Heart right ventricle (tissue), 16 donors: ENCODE measurements around the gene CDC25C. TPM values are rescaled to one million over a fixed set of nuclear protein-coding genes. Genes with fewer than 3 reads are reported as not detected.

Source experiments
- ATAC-seq, 8 donors: fragments of 200-7000 bp; cut with Tn5 transposase; one replicate each; pipeline ENCODE4 v1.9.1; 2020; ENCODE audit warnings: mild to moderate bottlenecking in 8 of 8, moderate library complexity in 8 of 8, moderate number of reproducible peaks in 1 of 8
- DNase-seq, 2 donors: peaks; one replicate each; pipeline ENCODE4 v3.0.0-alpha.2; 2020
- H3K27ac ChIP-seq, 10 donors: fragments of 200-600 bp; sonication (generic) in 2 of 10; one replicate each; pipeline versions ENCODE4 v1.5.0 to v1.8.0; 2020 to 2022; ENCODE audit warnings: mild to moderate bottlenecking in 3 of 10
- H3K27me3 ChIP-seq, 7 donors: fragments of 200-600 bp; one replicate each; pipeline ENCODE4 v1.8.0; 2021 to 2022; ENCODE audit warnings: mild to moderate bottlenecking in 2 of 7
- H3K36me3 ChIP-seq, 9 donors: fragments of 200-600 bp; sonication (generic) in 1 of 9; one replicate each; pipeline versions ENCODE4 v1.5.0 to v1.8.0; 2020 to 2022; ENCODE audit warnings: mild to moderate bottlenecking in 2 of 9
- H3K4me1 ChIP-seq, 9 donors: fragments of 200-600 bp; sonication (generic) in 1 of 9; one replicate each; pipeline versions ENCODE4 v1.5.0 to v1.8.0; 2020 to 2022; ENCODE audit warnings: mild to moderate bottlenecking in 4 of 9
- H3K4me3 ChIP-seq, 10 donors: fragments of 200-600 bp; sonication (generic) in 2 of 10; one replicate each; pipeline versions ENCODE4 v1.5.0 to v1.8.0; 2020 to 2022; ENCODE audit warnings: mild to moderate bottlenecking in 7 of 10, moderate library complexity in 2 of 10
- H3K9me3 ChIP-seq, 11 donors: fragments of 200-600 bp in 10 of 11; sonication (generic) in 2 of 11; one replicate each; pipeline versions ENCODE4 v1.5.0 to v1.8.0; 2013 to 2022; ENCODE audit warnings: mild to moderate bottlenecking in 2 of 11, control low read depth in 1 of 11, moderate library complexity in 1 of 11
- CTCF ChIP-seq, 9 donors: fragments of 200-600 bp; sonication (generic) in 2 of 9; IDR thresholded peaks; one replicate each; pipeline versions ENCODE4 v1.5.0 to v1.8.0; 2021 to 2022; ENCODE audit warnings: antibody characterized with exemption in 9 of 9, mild to moderate bottlenecking in 5 of 9, moderate library complexity in 1 of 9
- WGBS, 2 donors: extraction: QIAGEN DNeasy Blood & Tissue Kit; methylation state at CpG; one replicate each; pipeline ENCODE4 v1.1.7; 2013; ENCODE audit warnings: inconsistent platforms in 1 of 2; 5-methylcytosine and 5-hydroxymethylcytosine counted together
- intact Hi-C, 10 donors: fragments of 100-400 bp; cut with DNase I; formaldehyde crosslinking; loops; one replicate each; pipeline versions ENCODE4 v1.11.1 to v1.14.2; 2022
- long read RNA-seq, 3 donors: library from polyadenylated mRNA; unstranded; transcript quantifications; one replicate each; pipeline ENCODE4 v2.0.0, GENCODE V29; 2020 to 2021
- polyA plus RNA-seq, 2 donors: library from polyadenylated mRNA; stranded (reverse); fragments of 200-250 nt; gene quantifications; one replicate each; pipeline ENCODE4 v1.2.3, GENCODE V29; 2013
- total RNA-seq, 10 donors: library from RNA; stranded (reverse); fragmentation: NEBNext Ultra II Directional in 3 of 10; extraction: Animal tissue kit (Norgen Biotek cat#: 25700) in 3 of 10; gene quantifications; one replicate each; pipeline versions ENCODE4 v1.2.1 to v1.2.4, GENCODE V29; 2021 to 2023
- donor health status: Arrhythmogenic right ventricular cardiomyopathy.
- donor health status: ischemic (EF 13 %, LVEDD 7.1; RV severe dilation, severe dysfunction).
- donor health status: healthy with polysubstance abuse.
- donor health status: DM: no; HTN: yes; CAD: no.
- donor health status: DM: no; HTN: no; CAD: no.
- donor health status: ischemic (EF 25% LVEDD 6.9; RV normal size, moderate dysfunction).
- donor health status: ischemic (EF 25% LVEDD 5.7; RV mildly dilated, moderate dysfunction).
- donor health status: healthy.
- donor health status: DM: yes; HTN: yes; CAD: no.
- donor health status: Ischemic cardiomyopathy.
- donor health status: ischemic (EF 35%, LVEDD 5.7; RV mildly dilated, moderate dysfunction).
- donor health status: nonischemic (EF 11% LVEDD 7.7; RV severe dilation, severe dysfunction).
- donor health status: DM: yes; HTN: yes; CAD: no.
- donor health status: PGD.
- donor health status: ischemic (EF 29% LVEDD 5.4; RV normal size, mild dysfunction).
- donor health status: nonischemic (EF 23%, LVEDD 6.1; RV moderate dilation, normal function).

Gene CDC25C
- total RNA-seq: under 1 TPM in 5 of 10 donors, not detected in 5; 0.13 to 0.74 (median 0.38) TPM
- polyA plus RNA-seq: under 1 TPM in 1 of 2 donors, not detected in 1; 0.03 TPM
- long read RNA-seq, donor 1: 0 reads
- long read RNA-seq, donor 2: 0 reads
- long read RNA-seq, donor 3: 0 reads

GRCh38 chr5:138331449-138332368 is at the start of gene CDC25C:
Gene CDC25C, minus strand, starts transcription at chr5:138331804. Its CDS starts 624 bp downstream, at chr5:138331180.
- H3K36me3 ChIP-seq: peaks cover 0 to 4% (median 0%) of the 10 kb centered on the region in 9 donors
- H3K4me3 ChIP-seq: peak within 1 kb of the TSS in 9 of 10 donors; percentile 33 to 77 (median 52)
- TF ChIP-seq CTCF (IDR thresholded peaks at IDR 0.05): no peak
- no peaks in the 10 kb centered on the region for H3K27me3 ChIP-seq
- DNase-seq (peak; percentile 95 to 98), ATAC-seq (peak; percentile 100)
- H3K9me3 ChIP-seq: no peaks in the 10 kb centered on the region
- intact Hi-C loops: no loop called here
- H3K4me1 ChIP-seq: peaks cover 2 to 17% (median 10%) of the 10 kb centered on the region in 9 donors
- WGBS, 2 donors: 0% methylated on average over 55 of the region's 55 CpGs
- H3K27ac ChIP-seq: peak within 1 kb of the TSS in 1 of 10 donors; percentile 51

GRCh38 chr5:138372653-138373052 is 41.0 kb upstream of the CDC25C start:
- DNase-seq (no peak), ATAC-seq (no peak)
- Histone ChIP-seq H3K27ac (no peak overlapping the region), H3K27me3 (no peaks in the 10 kb centered on the region), H3K9me3 (no peaks in the 10 kb centered on the region), H3K4me3 (no peak overlapping the region), H3K4me1 (peaks cover 5 to 55% (median 47%) of the 10 kb centered on the region in 9 donors), H3K36me3 (peaks cover 0 to 52% (median 28%) of the 10 kb centered on the region in 9 donors)
- intact Hi-C loops: no loop called here
- 62 to 83% methylated on average over 5 of the region's 5 CpGs for WGBS, 2 donors
- TF ChIP-seq CTCF (IDR thresholded peaks at IDR 0.05): no peak

- no peaks in the 10 kb centered on the region for H3K9me3 ChIP-seq
- peaks cover 0 to 48% (median 23%) of the 10 kb centered on the region in 9 donors for H3K36me3 ChIP-seq
- intact Hi-C loops: no loop called here
- TF ChIP-seq CTCF (IDR thresholded peaks at IDR 0.05): no peak
- no peak overlapping the region for H3K4me3 ChIP-seq
- ATAC-seq (no peak), DNase-seq (no peak)
- 77 to 85% methylated on average over 1 of the region's 1 CpG for WGBS, 2 donors
- no peaks in the 10 kb centered on the region for H3K27me3 ChIP-seq
- peaks cover 5 to 59% (median 52%) of the 10 kb centered on the region in 9 donors for H3K4me1 ChIP-seq
- no peak overlapping the region for H3K27ac ChIP-seq
Measured at GRCh38 chr5:138372225-138372624, 40.6 kb upstream of the CDC25C start.

- Histone ChIP-seq H3K27ac (peak overlapping the region in 2 of 10 donors; percentile 5 to 79), H3K4me1 (peaks cover 9 to 67% (median 54%) of the 10 kb centered on the region in 9 donors), H3K36me3 (peaks cover 0 to 40% (median 20%) of the 10 kb centered on the region in 9 donors), H3K9me3 (no peaks in the 10 kb centered on the region), H3K27me3 (no peaks in the 10 kb centered on the region), H3K4me3 (no peak overlapping the region)
- TF ChIP-seq CTCF (IDR thresholded peaks at IDR 0.05): no peak
- intact Hi-C loops: no loop called here
- DNase-seq (no peak), ATAC-seq (no peak)
- WGBS, 2 donors: 90 to 97% methylated on average over 2 of the region's 2 CpGs
Measured at GRCh38 chr5:138371454-138371853, 39.9 kb upstream of the CDC25C start.
